ENCODE results near the gene TTYH2. TPM values are rescaled to one million over a fixed set of nuclear protein-coding genes. Genes with fewer than 3 reads are reported as not detected.

The TTYH2 gene
- total and polyA plus RNA-seq, 11 donors, result 10.3 to 34.6 (median 22.4) TPM

DNA sequence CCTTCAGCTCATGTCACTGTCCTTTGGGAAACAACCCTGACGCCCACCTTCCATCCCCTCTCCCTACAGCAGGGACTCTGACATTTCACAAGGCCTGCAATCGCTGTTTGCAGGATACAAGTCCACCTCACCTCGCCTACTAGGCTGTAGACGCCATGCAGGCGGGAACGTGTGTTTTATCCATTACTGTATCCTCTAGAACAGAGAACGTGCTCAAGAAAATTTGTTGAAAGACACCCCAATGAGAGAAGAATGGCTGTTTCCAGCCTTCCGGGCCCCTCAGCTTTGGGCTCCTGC lies 1.5 kb upstream of the TTYH2 start:
- ATAC-seq (no peak), DNase-seq (no peak)
- peaks cover 0 to 83% (median 58%) of the 10 kb centered on the region in 12 donors for H3K4me1 ChIP-seq
- no peaks in the 10 kb centered on the region for H3K27me3 ChIP-seq
- intact Hi-C loops (cut with DNase I), result loop anchor here (2.0 to 10.0 kb wide), 12 partner anchors 25 to 243 kb away; partner anchors contain the start of genes BTBD17 (in 4 of the 10) and GPR142 (in 2 of the 10)
- peaks cover 0 to 45% (median 33%) of the 10 kb centered on the region in 9 donors for H3K36me3 ChIP-seq
- TF ChIP-seq, protein P1, sequence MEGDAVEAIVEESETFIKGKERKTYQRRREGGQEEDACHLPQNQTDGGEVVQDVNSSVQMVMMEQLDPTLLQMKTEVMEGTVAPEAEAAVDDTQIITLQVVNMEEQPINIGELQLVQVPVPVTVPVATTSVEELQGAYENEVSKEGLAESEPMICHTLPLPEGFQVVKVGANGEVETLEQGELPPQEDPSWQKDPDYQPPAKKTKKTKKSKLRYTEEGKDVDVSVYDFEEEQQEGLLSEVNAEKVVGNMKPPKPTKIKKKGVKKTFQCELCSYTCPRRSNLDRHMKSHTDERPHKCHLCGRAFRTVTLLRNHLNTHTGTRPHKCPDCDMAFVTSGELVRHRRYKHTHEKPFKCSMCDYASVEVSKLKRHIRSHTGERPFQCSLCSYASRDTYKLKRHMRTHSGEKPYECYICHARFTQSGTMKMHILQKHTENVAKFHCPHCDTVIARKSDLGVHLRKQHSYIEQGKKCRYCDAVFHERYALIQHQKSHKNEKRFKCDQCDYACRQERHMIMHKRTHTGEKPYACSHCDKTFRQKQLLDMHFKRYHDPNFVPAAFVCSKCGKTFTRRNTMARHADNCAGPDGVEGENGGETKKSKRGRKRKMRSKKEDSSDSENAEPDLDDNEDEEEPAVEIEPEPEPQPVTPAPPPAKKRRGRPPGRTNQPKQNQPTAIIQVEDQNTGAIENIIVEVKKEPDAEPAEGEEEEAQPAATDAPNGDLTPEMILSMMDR (IDR thresholded peaks at IDR 0.05), result no peak
- no peak for TF ChIP-seq POLR2A (IDR thresholded peaks at IDR 0.05)
- H3K4me3 ChIP-seq, result peak overlapping the region; percentile 43 to 75 (median 64)
- WGBS, 4 donors, result 31 to 55% (median 46%) methylated on average over 8 of the region's 8 CpGs
- H3K27ac ChIP-seq, result peak overlapping the region in 8 of 12 donors; percentile 1 to 93 (median 84)
- no peaks in the 10 kb centered on the region for H3K9me3 ChIP-seq

DNA sequence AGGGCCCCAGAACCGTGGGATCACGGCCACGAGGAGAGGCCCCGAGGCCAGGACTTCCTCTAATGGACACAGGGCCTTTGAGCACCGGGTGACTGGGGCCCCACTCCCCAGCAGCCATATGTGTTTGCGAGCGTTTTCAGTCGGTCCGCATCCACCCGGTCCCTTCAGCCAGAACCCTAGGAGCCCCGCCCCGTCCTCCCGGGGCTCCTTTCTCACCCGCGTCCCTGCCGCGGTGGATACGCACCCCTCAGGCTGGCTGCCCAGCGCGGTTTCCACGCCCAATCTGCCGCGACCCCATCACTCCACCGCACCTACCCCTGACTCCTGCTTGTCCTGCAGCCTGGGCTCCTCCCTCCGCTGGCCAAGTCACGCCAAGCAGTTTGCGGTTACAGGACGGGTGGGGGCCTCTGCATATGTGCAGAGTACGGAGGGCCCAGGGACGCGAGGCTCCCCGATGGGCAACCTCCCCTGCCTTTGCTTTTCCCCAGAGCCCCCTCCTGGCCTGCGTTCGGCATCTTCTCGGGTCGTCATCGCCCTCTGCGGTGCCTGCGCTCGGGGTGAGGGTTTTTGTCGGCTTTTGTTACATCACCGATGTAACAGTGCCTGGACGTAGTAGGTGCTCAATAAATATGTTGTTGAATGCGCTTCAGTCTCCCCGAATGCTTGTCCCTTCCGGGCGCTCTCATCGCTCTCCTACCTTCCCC lies 1.0 kb upstream of the TTYH2 start:
- intact Hi-C loops (cut with DNase I), result loop anchor here in 8 of 10 donors (2.0 to 10.0 kb wide), 10 partner anchors 24 to 242 kb away; partner anchors contain the start of genes BTBD17 (in 3 of the 8) and GPR142 (in 2 of the 8)
- Histone ChIP-seq H3K36me3 (peaks cover 0 to 40% (median 29%) of the 10 kb centered on the region in 9 donors), H3K9me3 (no peaks in the 10 kb centered on the region), H3K4me3 (peak overlapping the region; percentile 43 to 75 (median 64)), H3K27me3 (no peaks in the 10 kb centered on the region), H3K27ac (peak overlapping the region; percentile 49 to 93 (median 85)), H3K4me1 (peaks cover 0 to 83% (median 56%) of the 10 kb centered on the region in 12 donors)
- 3 to 6% (median 4%) methylated on average over 39 to 48 of the region's 48 CpGs for WGBS, 4 donors
- no peak for TF ChIP-seq POLR2A (IDR thresholded peaks at IDR 0.05)
- TF ChIP-seq, protein P1 (IDR thresholded peaks at IDR 0.05), result no peak
- peak in 3 of 5 donors; percentile 39 to 54 (median 41) for DNase-seq
- peak in 2 of 4 donors; percentile 0 for ATAC-seq

DNA sequence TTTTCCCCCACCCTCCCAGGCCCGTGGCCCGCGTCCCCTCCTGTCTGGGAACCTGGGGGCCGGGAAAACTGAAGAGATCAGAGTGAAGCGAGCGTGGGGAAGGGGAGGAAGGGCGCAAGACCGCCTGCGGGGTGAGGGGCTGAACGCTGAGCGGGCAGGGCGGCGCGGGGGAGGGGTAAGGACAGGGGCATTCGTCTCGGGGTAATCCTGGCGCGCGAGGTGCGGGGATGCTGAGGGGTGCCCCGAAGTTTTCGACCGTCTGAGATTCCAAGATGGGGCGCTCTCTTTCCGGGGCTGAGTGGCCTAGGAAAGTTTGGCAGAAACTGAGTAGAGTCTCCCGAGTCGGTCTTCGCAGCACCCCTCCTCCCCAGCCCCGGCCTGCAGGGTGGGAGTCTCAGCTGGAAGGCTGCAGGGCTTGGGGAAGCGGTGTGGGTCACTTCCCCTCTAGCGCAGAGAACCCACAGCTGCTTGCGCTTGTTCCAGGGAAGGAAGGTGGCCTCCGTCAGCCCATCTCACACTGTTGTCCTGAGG lies 555 bp downstream of the TTYH2 start:
- H3K27me3 ChIP-seq, result no peaks in the 10 kb centered on the region
- no peaks in the 10 kb centered on the region for H3K9me3 ChIP-seq
- H3K4me1 ChIP-seq, result peaks cover 0 to 78% (median 45%) of the 10 kb centered on the region in 12 donors
- intact Hi-C loops (cut with DNase I), result loop anchor here in 8 of 10 donors (2.0 to 10.0 kb wide), 11 partner anchors 23 to 241 kb away; partner anchors contain the start of genes BTBD17 (in 3 of the 8) and GPR142 (in 2 of the 8)
- peak overlapping the region; percentile 43 to 75 (median 64) for H3K4me3 ChIP-seq
- H3K36me3 ChIP-seq, result peaks cover 0 to 25% (median 15%) of the 10 kb centered on the region in 9 donors
- H3K27ac ChIP-seq, result peak overlapping the region; percentile 23 to 90 (median 84)
- peak in 4 of 5 donors; percentile 49 to 65 (median 60) for DNase-seq
- peak; percentile 3 to 33 (median 6) for ATAC-seq
- 0 to 5% (median 3%) methylated on average over 8 to 33 of the region's 33 CpGs for whole genome bisulfite sequencing, 4 donors
- no peak for TF ChIP-seq POLR2A (IDR thresholded peaks at IDR 0.05)
- TF ChIP-seq, protein P1 (IDR thresholded peaks at IDR 0.05), result no peak
